IMR-90 (cell line): Measurements from ENCODE around the gene UACA. TPM values are rescaled to one million over a fixed set of nuclear protein-coding genes. Genes with fewer than 3 reads are reported as not detected.

Experiments used
- ATAC-seq: fragments of 200-7000 bp; cut with Tn5 transposase; 2 replicates; pipeline ENCODE4 v1.9.1; 2020; ENCODE audit warnings: low read depth, mild to moderate bottlenecking, moderate library complexity
- BruUV-seq: library from RNA; stranded (reverse); fragments of 400-500 nt; replicated peaks from 2 replicates; lab custom pipeline; 2021; lab: Mats Ljungman, UMichigan
- CTCF ChIA-PET: fragments of 300-600 bp; formaldehyde crosslinking; extraction: SDS; loops from one replicate; lab custom pipeline; 2021; ENCODE audit warnings: antibody characterized with exemption; lab: Yijun Ruan, JAX
- POLR2A ChIA-PET: fragments of 300-600 bp; sonication (Branson Sonifier 250); formaldehyde crosslinking; loops from one replicate; lab custom pipeline; 2022; ENCODE audit warnings: antibody characterized with exemption; ENCODE audit not compliant: unreplicated experiment; lab: Charles Lee
- DNase-seq: peaks from one replicate; pipeline ENCODE4 v3.0.0; 2013
- H2AFZ ChIP-seq: replicated peaks from 2 replicates; pipeline ENCODE3; 2013; ENCODE audit warnings: low read length, mild to moderate bottlenecking; ENCODE audit not compliant: poor library complexity
- H2AK5ac ChIP-seq: 2 replicates; pipeline ENCODE4 v1.6.1; 2013; ENCODE audit warnings: low read depth, low read length, inconsistent platforms
- H2AK9ac ChIP-seq: replicated peaks from 2 replicates; pipeline ENCODE3; 2013; ENCODE audit warnings: mild to moderate bottlenecking, low read depth, low read length, moderate library complexity; ENCODE audit not compliant: poor library complexity
- H2BK120ac ChIP-seq: 2 replicates; pipeline ENCODE4 v1.6.1; 2013; ENCODE audit warnings: low read depth, low read length, inconsistent platforms
- H2BK15ac ChIP-seq: 3 replicates; pipeline ENCODE4 v1.6.1; 2013; ENCODE audit warnings: low read depth, low read length, inconsistent platforms
- H2BK20ac ChIP-seq: 2 replicates; pipeline ENCODE4 v1.6.1; 2013; ENCODE audit warnings: low read depth, mild to moderate bottlenecking, inconsistent platforms, low read length, moderate library complexity
- H2BK5ac ChIP-seq: 2 replicates; pipeline ENCODE4 v1.6.1; 2013; ENCODE audit warnings: mild to moderate bottlenecking, low read depth, low read length, inconsistent platforms; ENCODE audit not compliant: poor library complexity, severe bottlenecking
- H3K14ac ChIP-seq: replicated peaks from 2 replicates; pipeline ENCODE4 v1.6.1; 2013; ENCODE audit warnings: low read depth, low read length, inconsistent platforms
- H3K18ac ChIP-seq: 2 replicates; pipeline ENCODE4 v1.6.1; 2013; ENCODE audit warnings: low read depth, low read length, control low read depth
- H3K23ac ChIP-seq: 2 replicates; pipeline ENCODE4 v1.6.1; 2013; ENCODE audit warnings: low read depth, low read length, inconsistent platforms
- H3K27ac ChIP-seq: 2 replicates; pipeline ENCODE4 v1.5.1; 2013; ENCODE audit warnings: mild to moderate bottlenecking, control low read depth, low read length; ENCODE audit not compliant: insufficient read depth
- H3K27me3 ChIP-seq: 2 replicates; pipeline ENCODE4 v1.6.1; 2013; ENCODE audit warnings: low read length; ENCODE audit not compliant: control insufficient read depth, insufficient read depth
- H3K36me3 ChIP-seq: 2 replicates; pipeline ENCODE4 v1.6.1; 2013; ENCODE audit warnings: low read length, mixed read lengths; ENCODE audit not compliant: control insufficient read depth, insufficient read depth
- H3K4ac ChIP-seq: 2 replicates; pipeline ENCODE4 v1.6.1; 2013; ENCODE audit warnings: low read depth, low read length, inconsistent platforms
- H3K4me1 ChIP-seq: 2 replicates; pipeline ENCODE4 v1.6.1; 2013; ENCODE audit warnings: low read length, mixed read lengths; ENCODE audit not compliant: control insufficient read depth, insufficient read depth
- H3K4me2 ChIP-seq: 2 replicates; pipeline ENCODE4 v1.6.1; 2013; ENCODE audit warnings: low read depth, mild to moderate bottlenecking, control low read depth, low read length, moderate library complexity
- H3K4me3 ChIP-seq: 2 replicates; pipeline ENCODE4 v1.5.1; 2013; ENCODE audit warnings: low read depth, mild to moderate bottlenecking, control low read depth, low read length, moderate library complexity; ENCODE audit not compliant: insufficient read depth
- H3K56ac ChIP-seq: 2 replicates; pipeline ENCODE4 v1.6.1; 2013; ENCODE audit warnings: low read length, inconsistent platforms; ENCODE audit not compliant: insufficient read depth; ENCODE audit errors: extremely low read depth
- H3K79me1 ChIP-seq, 2 experiments: 2 replicates each; pipeline ENCODE4 v1.6.1; 2013; ENCODE audit warnings: low read length in 2 of 2, inconsistent platforms in 1 of 2, low read depth in 1 of 2
- H3K9ac ChIP-seq: 2 replicates; pipeline ENCODE4 v1.6.1; 2013; ENCODE audit warnings: low read depth, low read length, control low read depth
- H3K9me1 ChIP-seq: 2 replicates; pipeline ENCODE4 v1.6.1; 2013; ENCODE audit warnings: low read length, inconsistent platforms; ENCODE audit not compliant: insufficient read depth
- H3K9me3 ChIP-seq: 2 replicates; pipeline ENCODE4 v1.6.1; 2013; ENCODE audit warnings: low read length; ENCODE audit not compliant: control insufficient read depth, insufficient read depth
- H4K20me1 ChIP-seq: 2 replicates; pipeline ENCODE4 v1.6.1; 2013; ENCODE audit warnings: low read length, inconsistent platforms; ENCODE audit not compliant: insufficient read depth
- H4K5ac ChIP-seq: 2 replicates; pipeline ENCODE4 v1.6.1; 2013; ENCODE audit warnings: mild to moderate bottlenecking, low read depth, low read length, control low read depth
- H4K8ac ChIP-seq, 2 experiments: 2 replicates each; pipeline ENCODE4 v1.6.1; 2013; ENCODE audit warnings: low read depth in 2 of 2, low read length in 2 of 2, control low read depth in 1 of 2, inconsistent platforms in 1 of 2
- H4K91ac ChIP-seq: 2 replicates; pipeline ENCODE4 v1.6.1; 2013; ENCODE audit warnings: low read depth, low read length, inconsistent platforms; ENCODE audit not compliant: insufficient read depth
- BHLHE40 ChIP-seq: fragments of 150-350 bp; IDR thresholded peaks from 2 replicates; pipeline ENCODE4 v1.6.1; 2016; ENCODE audit warnings: mild to moderate bottlenecking, low read depth, low read length
- CEBPB ChIP-seq: IDR thresholded peaks from 2 replicates; pipeline ENCODE4 v1.6.1; 2012; ENCODE audit warnings: low read depth, low read length, improper control_type of control experiment
- CHD1 ChIP-seq: IDR thresholded peaks from 2 replicates; pipeline ENCODE4 v1.6.1; 2012; ENCODE audit warnings: low read depth, low read length, improper control_type of control experiment
- CTCF ChIP-seq: conservative IDR thresholded peaks from 2 replicates; pipeline ENCODE4 v1.5.1; 2012; ENCODE audit warnings: mild to moderate bottlenecking, low read depth, low read length, improper control_type of control experiment
- FOS ChIP-seq: fragments of 150-350 bp; IDR thresholded peaks from 2 replicates; pipeline ENCODE4 v1.6.1; 2016; ENCODE audit warnings: low read depth, low read length
- MAFK ChIP-seq: IDR thresholded peaks from 2 replicates; pipeline ENCODE4 v1.6.1; 2012; ENCODE audit warnings: low read depth, low read length, improper control_type of control experiment
- MAZ ChIP-seq: IDR thresholded peaks from 2 replicates; pipeline ENCODE4 v1.6.1; 2012; ENCODE audit warnings: low read depth, mild to moderate bottlenecking, low read length, improper control_type of control experiment, moderate library complexity, borderline replicate concordance
- MXI1 ChIP-seq: IDR thresholded peaks from 2 replicates; pipeline ENCODE4 v1.6.1; 2012; ENCODE audit warnings: low read depth, mild to moderate bottlenecking, low read length, moderate library complexity, borderline replicate concordance
- POLR2A ChIP-seq: IDR thresholded peaks from 2 replicates; pipeline ENCODE4 v1.6.1; 2012; ENCODE audit warnings: mild to moderate bottlenecking, low read depth, low read length
- RAD21 ChIP-seq: IDR thresholded peaks from 2 replicates; pipeline ENCODE4 v1.6.1; 2012; ENCODE audit warnings: low read length, improper control_type of control experiment
- RCOR1 ChIP-seq: IDR thresholded peaks from 2 replicates; pipeline ENCODE4 v1.6.1; 2012; ENCODE audit warnings: mild to moderate bottlenecking, low read length, improper control_type of control experiment; ENCODE audit not compliant: insufficient replicate concordance
- RFX5 ChIP-seq: IDR thresholded peaks from 2 replicates; pipeline ENCODE4 v1.8.0; 2012; ENCODE audit warnings: low read depth, mild to moderate bottlenecking, low read length, moderate library complexity
- USF2 ChIP-seq: fragments of 150-350 bp; IDR thresholded peaks from 2 replicates; pipeline ENCODE4 v1.6.1; 2017; ENCODE audit warnings: mild to moderate bottlenecking, antibody characterized with exemption, low read length, low read depth
- WGBS, 2 experiments: methylation state at CpG; one replicate each; pipeline versions ENCODE4 v1.1.5 to v1.1.7; 2013; ENCODE audit warnings: missing lambda C conversion rate in 2 of 2; ENCODE audit not compliant: insufficient read length in 1 of 2; ENCODE audit errors: extremely low coverage in 2 of 2; 5-methylcytosine and 5-hydroxymethylcytosine counted together
- dilution Hi-C: fragments of 300-500 bp; cut with HindIII; formaldehyde crosslinking; loops from one replicate; pipeline ENCODE4 v1.14.3; 2018; ENCODE audit warnings: low sequenced_read_pairs; ENCODE audit not compliant: unreplicated experiment
- in situ Hi-C: fragments of 300-500 bp; cut with MboI; formaldehyde crosslinking; loops from 3 replicates; pipeline ENCODE4 v1.14.3; 2019; ENCODE audit warnings: low sequenced_read_pairs, inconsistent platforms, mixed read lengths
- intact Hi-C: fragments of 100-400 bp; cut with micrococcal nuclease; formaldehyde crosslinking; loops from 2 replicates; pipeline ENCODE4 v1.10.0; 2022
- polyA plus RNA-seq, 3 experiments: library from polyadenylated mRNA; depleted of rRNA; stranded (reverse); fragments of >200 nt; gene quantifications; 2 replicates each; pipeline ENCODE4 v1.2.3, GENCODE V29; 2012; ENCODE audit warnings: low replicate concordance in 1 of 3
- total RNA-seq: library from RNA; depleted of rRNA; stranded (reverse); fragments of >200 nt; gene quantifications from 2 replicates; pipeline ENCODE4 v1.2.3, GENCODE V29; 2012

Gene UACA
- total and polyA plus RNA-seq, 2 of the 4 experiments (the other 2 are of a cell fraction) = 156 to 507 TPM

GRCh38 chr15:70806992-70807712, 43.8 kb upstream of the UACA start:
- TF ChIP-seq CTCF (no peak), RFX5 (no peak), CEBPB (no peak), FOS (no peak), CHD1 (no peak), MAZ (no peak), POLR2A (no peak), MAFK (no peak), RCOR1 (no peak), RAD21 (no peak), USF2 (no peak), MXI1 (no peak), BHLHE40 (no peak)
- ChIA-PET CTCF (interaction anchor here (0.6 to 1.0 kb wide), 3 partner anchors 46 to 105 kb away, joined by 3 to 5 read pairs (median 3); no protein-coding TSS in a partner anchor), POLR2A (no interaction called here)
- H2BK20ac ChIP-seq = peak overlapping the region; percentile 97
- DNase-seq = peak; percentile 26
- peak overlapping the region; percentile 75 to 88 for H4K8ac ChIP-seq
- peak overlapping the region; percentile 74; the same call in 1 of the 2 replicates for H3K23ac ChIP-seq
- H3K79me1 ChIP-seq = peaks cover 5 to 52% of the 10 kb centered on the region in 2 experiments; a peak in 3 of 4 replicates
- peaks cover 15% of the 10 kb centered on the region for H3K4me1 ChIP-seq
- peak overlapping the region; percentile 71 for H2AK9ac ChIP-seq
- in situ Hi-C loops (no loop called here), intact Hi-C loops (no loop called here), dilution Hi-C loops (no loop called here)
- H3K9ac ChIP-seq = no peak overlapping the region
- H3K27ac ChIP-seq = peak overlapping the region; percentile 42
- no peak overlapping the region for H3K4me2 ChIP-seq
- H3K56ac ChIP-seq = no peak overlapping the region; the same call in 1 of the 2 replicates
- H3K4me3 ChIP-seq = no peak overlapping the region
- peak overlapping the region; percentile 96 for H2BK120ac ChIP-seq
- H3K4ac ChIP-seq = peak overlapping the region; percentile 96
- H3K18ac ChIP-seq = peak overlapping the region; percentile 42; the same call in 1 of the 2 replicates
- H3K14ac ChIP-seq = peak overlapping the region; percentile 94
- peak overlapping the region; percentile 97 for H2AK5ac ChIP-seq
- peak overlapping the region; percentile 69; the same call in 1 of the 3 replicates for H2BK15ac ChIP-seq
- H3K9me1 ChIP-seq = peaks cover 38% of the 10 kb centered on the region
- H4K5ac ChIP-seq = peak overlapping the region; percentile 74
- 72% methylated on average over 6 of the region's 9 CpGs; no CpG with 5 or more reads in 1 of the 2 experiments for WGBS, 2 experiments
- no peaks in the 10 kb centered on the region for H3K9me3 ChIP-seq
- H3K36me3 ChIP-seq = no peaks in the 10 kb centered on the region
- no peaks in the 10 kb centered on the region for H3K27me3 ChIP-seq
- no TSS peak for BruUV-seq
- H4K91ac ChIP-seq = peak overlapping the region; percentile 92
- H2BK5ac ChIP-seq = peak overlapping the region; percentile 15
- ATAC-seq = 0 out of 2 replicates have a peak, but pooled peaks have one; percentile 30
- H4K20me1 ChIP-seq = no peaks in the 10 kb centered on the region
- peak overlapping the region; percentile 67 for H2AFZ ChIP-seq
